ENCODE measurements around the gene IDH3B. TPM values are rescaled to one million over a fixed set of nuclear protein-coding genes. Genes with fewer than 3 reads are reported as not detected.

Gene IDH3B
- total RNA-seq, 1 experiment from 2014 or later, result 146 TPM

DNA sequence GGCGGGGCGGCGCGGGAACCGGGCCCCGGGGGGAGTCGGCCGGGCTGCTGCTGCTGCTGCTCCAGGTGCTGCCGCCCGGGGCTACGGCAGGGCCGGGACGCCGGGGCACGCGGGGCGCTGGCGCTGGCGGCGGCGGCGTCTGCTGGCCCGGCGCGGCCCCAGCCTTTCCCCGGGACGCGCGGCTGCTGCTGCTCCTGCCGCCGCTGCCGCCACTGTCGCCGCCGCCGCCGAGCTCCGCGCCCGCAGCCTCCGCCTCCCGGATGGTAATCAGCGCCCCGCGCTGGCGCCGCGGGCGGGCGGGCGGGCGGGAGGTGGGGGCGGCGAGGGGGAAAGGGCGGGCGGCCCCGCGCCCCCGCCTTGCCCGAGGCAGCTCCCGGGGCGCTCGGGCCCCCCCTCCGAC is 28.9 kb upstream of the IDH3B start:
- no peaks in the 10 kb centered on the region for H3K9me3 ChIP-seq (ENCODE audit: low read depth, low read length, poor library complexity, severe bottlenecking)
- intact Hi-C loops (cut with micrococcal nuclease; ENCODE audit: unreplicated experiment), result no loop called here
- peaks cover 43% of the 10 kb centered on the region for H3K27me3 ChIP-seq (replicated peaks; ENCODE audit: insufficient read depth, low read depth, low read length, poor library complexity)
- H3K4me3 ChIP-seq (ENCODE audit: low read depth, low read length, poor library complexity, severe bottlenecking), result peak overlapping the region; percentile 28
- TF ChIP-seq EZH2 (IDR thresholded peaks at IDR 0.05; ENCODE audit: borderline replicate concordance, low read depth, low read length, poor library complexity, severe bottlenecking), result no peak
- TF ChIP-seq, protein P1, sequence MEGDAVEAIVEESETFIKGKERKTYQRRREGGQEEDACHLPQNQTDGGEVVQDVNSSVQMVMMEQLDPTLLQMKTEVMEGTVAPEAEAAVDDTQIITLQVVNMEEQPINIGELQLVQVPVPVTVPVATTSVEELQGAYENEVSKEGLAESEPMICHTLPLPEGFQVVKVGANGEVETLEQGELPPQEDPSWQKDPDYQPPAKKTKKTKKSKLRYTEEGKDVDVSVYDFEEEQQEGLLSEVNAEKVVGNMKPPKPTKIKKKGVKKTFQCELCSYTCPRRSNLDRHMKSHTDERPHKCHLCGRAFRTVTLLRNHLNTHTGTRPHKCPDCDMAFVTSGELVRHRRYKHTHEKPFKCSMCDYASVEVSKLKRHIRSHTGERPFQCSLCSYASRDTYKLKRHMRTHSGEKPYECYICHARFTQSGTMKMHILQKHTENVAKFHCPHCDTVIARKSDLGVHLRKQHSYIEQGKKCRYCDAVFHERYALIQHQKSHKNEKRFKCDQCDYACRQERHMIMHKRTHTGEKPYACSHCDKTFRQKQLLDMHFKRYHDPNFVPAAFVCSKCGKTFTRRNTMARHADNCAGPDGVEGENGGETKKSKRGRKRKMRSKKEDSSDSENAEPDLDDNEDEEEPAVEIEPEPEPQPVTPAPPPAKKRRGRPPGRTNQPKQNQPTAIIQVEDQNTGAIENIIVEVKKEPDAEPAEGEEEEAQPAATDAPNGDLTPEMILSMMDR (conservative IDR thresholded peaks at IDR 0.05; ENCODE audit: low read depth, low read length), result no peak
- ChIA-PET POLR2A (ENCODE audit: low non-redundant PET) (no interaction called here), CTCF (interaction anchor here (0.6 kb wide), 4 partner anchors 115 to 345 kb away, joined by 5 to 12 read pairs (median 7); no protein-coding TSS in a partner anchor)
- DNase-seq (ENCODE audit: low spot score), result no peak
- no peaks in the 10 kb centered on the region for H3K36me3 ChIP-seq (ENCODE audit: insufficient read depth, low read length, poor library complexity, severe bottlenecking)
- BruUV-seq (replicated peaks), result no TSS peak
- H3K27ac ChIP-seq (ENCODE audit: low read depth, low read length, poor library complexity, severe bottlenecking), result no peak overlapping the region
- H3K4me1 ChIP-seq (ENCODE audit: insufficient read depth, low read length, poor library complexity, severe bottlenecking), result peaks cover 4% of the 10 kb centered on the region

DNA sequence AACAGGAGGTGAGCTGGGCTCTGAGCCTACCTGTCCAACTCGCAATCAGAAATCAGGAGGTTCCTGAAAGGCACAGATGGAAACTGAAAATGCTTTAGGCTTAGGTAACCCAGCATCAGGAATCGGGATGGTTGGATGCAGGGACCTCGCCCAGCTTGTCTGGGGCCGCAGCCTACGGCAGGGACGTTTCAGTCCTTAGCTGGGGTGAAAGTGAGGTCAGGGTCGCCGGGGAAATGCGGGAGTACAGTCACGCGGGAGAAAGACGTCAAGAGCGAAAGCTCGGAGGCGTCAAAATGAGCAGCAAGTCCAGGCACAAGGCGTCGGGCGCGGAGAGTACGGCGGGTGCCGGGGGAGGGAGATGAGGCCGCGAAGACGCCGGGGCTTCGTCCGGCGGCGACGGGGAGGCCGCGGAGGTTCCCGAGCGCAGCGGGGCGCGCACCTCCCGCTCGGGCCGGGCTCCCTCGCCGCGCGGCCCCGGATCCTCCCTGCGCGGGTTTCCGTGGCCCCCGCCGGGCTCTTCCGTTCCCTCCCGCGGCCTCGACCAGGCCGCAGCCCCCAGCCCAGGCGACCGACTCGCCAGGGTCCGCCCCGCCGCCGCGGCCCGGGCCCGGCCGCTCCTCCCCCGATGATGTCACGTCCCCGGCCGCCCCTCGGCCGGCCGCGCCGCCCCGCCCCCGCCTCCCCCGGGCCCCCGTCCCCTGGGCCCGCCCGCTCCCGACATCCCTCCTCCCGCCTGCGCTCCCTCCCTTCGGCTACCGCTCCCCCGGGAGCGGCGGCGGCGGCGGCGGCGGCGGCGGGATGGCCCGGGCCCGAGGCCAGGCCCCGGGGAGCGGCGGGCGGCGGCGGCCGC is 28.2 kb upstream of the IDH3B start, which contains the start of gene EBF4:
TSS of gene EBF4 (plus strand) at position 745 of the 850 bp plus-strand sequence. CDS start 866 bp downstream, outside the sequence.
- CTCF ChIA-PET, result interaction anchor here (0.6 kb wide), 3 partner anchors 116 to 346 kb away, joined by 5 to 12 read pairs (median 9); no protein-coding TSS in a partner anchor
- BruUV-seq (replicated peaks), result no TSS peak
- H3K4me1 ChIP-seq (ENCODE audit: insufficient read depth, low read length, poor library complexity, severe bottlenecking), result no peaks in the 10 kb centered on the region
- intact Hi-C loops (cut with micrococcal nuclease; ENCODE audit: unreplicated experiment), result no loop called here
- POLR2A ChIA-PET (ENCODE audit: low non-redundant PET), result no interaction called here
- TF ChIP-seq, protein P1 (conservative IDR thresholded peaks at IDR 0.05; ENCODE audit: low read depth, low read length), result no peak
- no peak for TF ChIP-seq EZH2 (IDR thresholded peaks at IDR 0.05; ENCODE audit: borderline replicate concordance, low read depth, low read length, poor library complexity, severe bottlenecking)
- peaks cover 43% of the 10 kb centered on the region for H3K27me3 ChIP-seq (replicated peaks; ENCODE audit: insufficient read depth, low read depth, low read length, poor library complexity)
- H3K36me3 ChIP-seq (ENCODE audit: insufficient read depth, low read length, poor library complexity, severe bottlenecking), result no peaks in the 10 kb centered on the region
- H3K9me3 ChIP-seq (ENCODE audit: low read depth, low read length, poor library complexity, severe bottlenecking), result no peaks in the 10 kb centered on the region
- H3K4me3 ChIP-seq (ENCODE audit: low read depth, low read length, poor library complexity, severe bottlenecking), result peak within 1 kb of the TSS; percentile 32
- no peak within 1 kb of the TSS for H3K27ac ChIP-seq (ENCODE audit: low read depth, low read length, poor library complexity, severe bottlenecking)
- no peak for DNase-seq (ENCODE audit: low spot score)

DNA sequence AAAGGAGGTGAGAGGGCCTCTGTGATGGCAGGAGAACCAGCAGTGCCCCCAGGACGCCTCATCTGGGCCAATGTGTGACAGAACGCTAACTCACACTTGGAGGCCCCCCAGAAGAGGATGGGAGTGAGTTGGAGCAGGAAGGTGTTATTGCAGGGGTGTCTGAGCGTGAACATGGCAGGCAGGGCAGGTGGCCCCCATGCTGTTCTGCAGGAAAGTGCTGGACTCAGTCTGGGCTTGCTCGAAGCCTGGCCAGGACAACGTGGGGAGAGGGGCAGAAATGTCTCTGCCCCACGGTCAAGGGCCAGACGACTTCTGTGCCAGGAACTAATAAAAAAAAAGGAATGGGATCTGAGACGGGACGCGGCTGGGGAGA is 27.6 kb upstream of the IDH3B start:
- no TSS peak for BruUV-seq (replicated peaks)
- H3K36me3 ChIP-seq (ENCODE audit: insufficient read depth, low read length, poor library complexity, severe bottlenecking), result no peaks in the 10 kb centered on the region
- DNase-seq (ENCODE audit: low spot score), result no peak
- ChIA-PET CTCF (no interaction called here), POLR2A (ENCODE audit: low non-redundant PET) (no interaction called here)
- H3K4me1 ChIP-seq (ENCODE audit: insufficient read depth, low read length, poor library complexity, severe bottlenecking), result no peaks in the 10 kb centered on the region
- TF ChIP-seq, protein P1 (conservative IDR thresholded peaks at IDR 0.05; ENCODE audit: low read depth, low read length), result no peak
- no peak for TF ChIP-seq EZH2 (IDR thresholded peaks at IDR 0.05; ENCODE audit: borderline replicate concordance, low read depth, low read length, poor library complexity, severe bottlenecking)
- no peak overlapping the region for H3K4me3 ChIP-seq (ENCODE audit: low read depth, low read length, poor library complexity, severe bottlenecking)
- no peaks in the 10 kb centered on the region for H3K9me3 ChIP-seq (ENCODE audit: low read depth, low read length, poor library complexity, severe bottlenecking)
- no peak overlapping the region for H3K27ac ChIP-seq (ENCODE audit: low read depth, low read length, poor library complexity, severe bottlenecking)
- H3K27me3 ChIP-seq (replicated peaks; ENCODE audit: insufficient read depth, low read depth, low read length, poor library complexity), result peaks cover 43% of the 10 kb centered on the region
- intact Hi-C loops (cut with micrococcal nuclease; ENCODE audit: unreplicated experiment), result no loop called here

All from A673 (cell line).